IMR-90 (cell line): ENCODE data around the gene KATNB1.

Experiments
- CEBPB ChIP-seq: IDR thresholded peaks from 2 replicates; pipeline ENCODE4 v1.6.1; 2012; ENCODE audit warnings: low read depth, low read length, improper control_type of control experiment
- CTCF ChIP-seq: conservative IDR thresholded peaks from 2 replicates; pipeline ENCODE4 v1.5.1; 2012; ENCODE audit warnings: mild to moderate bottlenecking, low read depth, low read length, improper control_type of control experiment
- NFE2L2 ChIP-seq: fragments of 150-350 bp; IDR thresholded peaks from 2 replicates; pipeline ENCODE4 v1.6.1; 2016; ENCODE audit warnings: low read depth, mild to moderate bottlenecking, low read length
- POLR2A ChIP-seq: IDR thresholded peaks from 2 replicates; pipeline ENCODE4 v1.6.1; 2012; ENCODE audit warnings: mild to moderate bottlenecking, low read depth, low read length
- RAD21 ChIP-seq: IDR thresholded peaks from 2 replicates; pipeline ENCODE4 v1.6.1; 2012; ENCODE audit warnings: low read length, improper control_type of control experiment
- RCOR1 ChIP-seq: IDR thresholded peaks from 2 replicates; pipeline ENCODE4 v1.6.1; 2012; ENCODE audit warnings: mild to moderate bottlenecking, low read length, improper control_type of control experiment; ENCODE audit not compliant: insufficient replicate concordance

- no peak for TF ChIP-seq CTCF
- no peak for TF ChIP-seq POLR2A
- no peak for TF ChIP-seq RAD21
- no peak for TF ChIP-seq RCOR1
- no peak for TF ChIP-seq CEBPB
- TF ChIP-seq NFE2L2, result no peak
These were observed 11.0 kb upstream of the KATNB1 start for GRCh38 chr16:57724531-57724930.
